GM15510 (cell line): Measurements from ENCODE around the gene COA8.

Source experiments
- POLR2A ChIP-seq: IDR thresholded peaks from 3 replicates; pipeline ENCODE4 v1.6.1; 2011; ENCODE audit warnings: borderline replicate concordance; ENCODE audit not compliant: insufficient read length; ENCODE audit errors: extremely low read depth

COA8 gene

GRCh38 chr14:103548463-103549351, 14.1 kb upstream of the COA8 start:
- no peak for TF ChIP-seq POLR2A

GRCh38 chr14:103549361-103550311, 13.1 kb upstream of the COA8 start:
- no peak for TF ChIP-seq POLR2A

GRCh38 chr14:103550451-103551337, 12.1 kb upstream of the COA8 start:
- TF ChIP-seq POLR2A: no peak

- no peak for TF ChIP-seq POLR2A
These were observed 11.4 kb upstream of the COA8 start for GRCh38 chr14:103551338-103551762.

- TF ChIP-seq POLR2A: no peak
These were observed 10.5 kb upstream of the COA8 start for GRCh38 chr14:103552011-103552845.

GRCh38 chr14:103552846-103553210, 9.9 kb upstream of the COA8 start:
- no peak for TF ChIP-seq POLR2A

- TF ChIP-seq POLR2A: no peak
These were observed 7.0 kb upstream of the COA8 start for GRCh38 chr14:103555559-103556337.

- TF ChIP-seq POLR2A: no peak
These were observed 5.6 kb upstream of the COA8 start for GRCh38 chr14:103556946-103557758.

- TF ChIP-seq POLR2A: no peak
These were observed 4.5 kb upstream of the COA8 start for GRCh38 chr14:103558071-103558882.

- no peak for TF ChIP-seq POLR2A
These were observed 3.0 kb upstream of the COA8 start for GRCh38 chr14:103559766-103560165.

GRCh38 chr14:103560691-103561090, 2.1 kb upstream of the COA8 start:
- no peak for TF ChIP-seq POLR2A
